ENCODE measurements around the gene MTG1.

- TF ChIP-seq, protein P1, sequence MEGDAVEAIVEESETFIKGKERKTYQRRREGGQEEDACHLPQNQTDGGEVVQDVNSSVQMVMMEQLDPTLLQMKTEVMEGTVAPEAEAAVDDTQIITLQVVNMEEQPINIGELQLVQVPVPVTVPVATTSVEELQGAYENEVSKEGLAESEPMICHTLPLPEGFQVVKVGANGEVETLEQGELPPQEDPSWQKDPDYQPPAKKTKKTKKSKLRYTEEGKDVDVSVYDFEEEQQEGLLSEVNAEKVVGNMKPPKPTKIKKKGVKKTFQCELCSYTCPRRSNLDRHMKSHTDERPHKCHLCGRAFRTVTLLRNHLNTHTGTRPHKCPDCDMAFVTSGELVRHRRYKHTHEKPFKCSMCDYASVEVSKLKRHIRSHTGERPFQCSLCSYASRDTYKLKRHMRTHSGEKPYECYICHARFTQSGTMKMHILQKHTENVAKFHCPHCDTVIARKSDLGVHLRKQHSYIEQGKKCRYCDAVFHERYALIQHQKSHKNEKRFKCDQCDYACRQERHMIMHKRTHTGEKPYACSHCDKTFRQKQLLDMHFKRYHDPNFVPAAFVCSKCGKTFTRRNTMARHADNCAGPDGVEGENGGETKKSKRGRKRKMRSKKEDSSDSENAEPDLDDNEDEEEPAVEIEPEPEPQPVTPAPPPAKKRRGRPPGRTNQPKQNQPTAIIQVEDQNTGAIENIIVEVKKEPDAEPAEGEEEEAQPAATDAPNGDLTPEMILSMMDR (IDR thresholded peaks at IDR 0.05), result no peak
- TF ChIP-seq EP300 (IDR thresholded peaks at IDR 0.05; ENCODE audit: low read depth) (no peak), POLR2A (IDR thresholded peaks at IDR 0.05) (no peak)
Measured at GRCh38 chr10:133346413-133346812, 47.5 kb upstream of the MTG1 start.
